WTC11 (cell line): ENCODE measurements around the gene PLXNA2. TPM values are rescaled to one million over a fixed set of nuclear protein-coding genes. Genes with fewer than 3 reads are reported as not detected.

Experiments
- ATAC-seq: fragments of 200-7000 bp; cut with Tn5 transposase; 2 replicates; pipeline ENCODE4 v1.10.0; 2021; ENCODE audit warnings: mild to moderate bottlenecking, moderate library complexity
- CTCF ChIA-PET: fragments of 300-600 bp; sonication (Branson Sonifier 250); formaldehyde crosslinking; loops from one replicate; lab custom pipeline; 2021; ENCODE audit warnings: antibody characterized with exemption; lab: Charles Lee
- POLR2A ChIA-PET: fragments of 350-600 bp; sonication (Branson Sonifier 250); formaldehyde crosslinking; loops from one replicate; lab custom pipeline; 2021; ENCODE audit warnings: antibody characterized with exemption; lab: Charles Lee
- DNase-seq: peaks from one replicate; pipeline ENCODE4 v3.0.0; 2021; ENCODE audit warnings: low spot score
- H3K27ac Mint-ChIP-seq: 2 replicates; pipeline ENCODE4 v1.8.0; 2021; ENCODE audit warnings: mixed read lengths
- H3K27me3 Mint-ChIP-seq: 2 replicates; pipeline ENCODE4 v1.8.0; 2021; ENCODE audit warnings: low read depth, mild to moderate bottlenecking, moderate library complexity, mixed read lengths
- H3K36me3 Mint-ChIP-seq: 2 replicates; pipeline ENCODE4 v1.8.0; 2021; ENCODE audit warnings: mixed read lengths
- H3K4me1 Mint-ChIP-seq: 2 replicates; pipeline ENCODE4 v1.8.0; 2022; ENCODE audit warnings: mixed read lengths
- H3K4me3 Mint-ChIP-seq: 2 replicates; pipeline ENCODE4 v1.8.0; 2021; ENCODE audit warnings: mild to moderate bottlenecking, moderate library complexity, mixed read lengths
- H3K9me3 Mint-ChIP-seq: 2 replicates; pipeline ENCODE4 v1.8.0; 2021; ENCODE audit warnings: mixed read lengths
- ATF1 ChIP-seq: sonication (generic); formaldehyde crosslinking; IDR thresholded peaks from 2 replicates; pipeline ENCODE4 v1.8.1; 2023; ENCODE audit warnings: mild to moderate bottlenecking, moderate library complexity, missing genetic modification reagents
- CBFB ChIP-seq: sonication (generic); formaldehyde crosslinking; IDR thresholded peaks from 2 replicates; pipeline ENCODE4 v1.8.1; 2022; ENCODE audit warnings: mild to moderate bottlenecking, low read depth, missing genetic modification reagents
- CREB1 ChIP-seq: sonication (generic); formaldehyde crosslinking; IDR thresholded peaks from 2 replicates; pipeline ENCODE4 v1.8.0; 2023; ENCODE audit warnings: mild to moderate bottlenecking, missing genetic modification reagents
- FOXJ3 ChIP-seq: sonication (generic); formaldehyde crosslinking; IDR thresholded peaks from 2 replicates; pipeline ENCODE4 v1.9.0; 2021; ENCODE audit warnings: missing genetic modification reagents, mild to moderate bottlenecking, borderline replicate concordance
- GTF2I ChIP-seq: fragments of 250-450 bp; sonication (Bioruptor Pico); conservative IDR thresholded peaks from 2 replicates; pipeline ENCODE4 v1.4.0; 2021; ENCODE audit warnings: mild to moderate bottlenecking
- KAT7 ChIP-seq: sonication (generic); formaldehyde crosslinking; IDR thresholded peaks from 2 replicates; pipeline ENCODE4 v1.8.1; 2023; ENCODE audit warnings: missing genetic modification reagents, mild to moderate bottlenecking, borderline replicate concordance
- NFE2L1 ChIP-seq: sonication (generic); formaldehyde crosslinking; IDR thresholded peaks from 2 replicates; pipeline ENCODE4 v1.8.1; 2023; ENCODE audit warnings: missing genetic modification reagents
- NR1H2 ChIP-seq: sonication (generic); formaldehyde crosslinking; IDR thresholded peaks from 2 replicates; pipeline ENCODE4 v1.9.0; 2021; ENCODE audit warnings: mild to moderate bottlenecking, moderate library complexity, missing genetic modification reagents
- RELA ChIP-seq: sonication (generic); formaldehyde crosslinking; IDR thresholded peaks from 2 replicates; pipeline ENCODE4 v1.8.1; 2022; ENCODE audit warnings: missing genetic modification reagents, mild to moderate bottlenecking, borderline replicate concordance
- RORB ChIP-seq: fragments of 250-450 bp; sonication (Bioruptor Pico); IDR thresholded peaks from 2 replicates; pipeline ENCODE4 v1.9.0; 2021; ENCODE audit warnings: mild to moderate bottlenecking
- ZNF121 ChIP-seq: sonication (generic); formaldehyde crosslinking; IDR thresholded peaks from 2 replicates; pipeline ENCODE4 v1.8.0; 2023; ENCODE audit warnings: missing genetic modification reagents
- ZNF416 ChIP-seq: fragments of 250-450 bp; sonication (Bioruptor Pico); IDR thresholded peaks from 2 replicates; pipeline ENCODE4 v1.9.0; 2021; ENCODE audit warnings: mild to moderate bottlenecking, inconsistent platforms
- ZNF425 ChIP-seq: fragments of 250-450 bp; sonication (Bioruptor Pico); conservative IDR thresholded peaks from 2 replicates; pipeline ENCODE4 v1.9.0; 2021; ENCODE audit warnings: mild to moderate bottlenecking
- ZNF532 ChIP-seq: fragments of 250-450 bp; sonication (Bioruptor Pico); IDR thresholded peaks from 2 replicates; pipeline ENCODE4 v1.9.0; 2021; ENCODE audit warnings: mild to moderate bottlenecking, borderline replicate concordance
- ZSCAN18 ChIP-seq: fragments of 250-450 bp; sonication (Bioruptor Pico); IDR thresholded peaks from 2 replicates; pipeline ENCODE4 v2.1.2; 2022; ENCODE audit warnings: mild to moderate bottlenecking, moderate library complexity
- total RNA-seq: library from RNA; stranded (reverse); gene quantifications from 3 replicates; pipeline ENCODE4 v1.2.3, GENCODE V29; 2021
- TF ChIP-seq, protein P1 (sequence below): fragments of 200-600 bp; IDR thresholded peaks from 2 replicates; pipeline ENCODE4 v1.8.0; 2022; ENCODE audit warnings: antibody characterized with exemption
- TF ChIP-seq, protein P2 (sequence below): sonication (generic); formaldehyde crosslinking; conservative IDR thresholded peaks from 2 replicates; pipeline ENCODE4 v1.8.1; 2023; ENCODE audit warnings: mild to moderate bottlenecking, low read depth, missing genetic modification reagents, moderate library complexity
- TF ChIP-seq, protein P3 (sequence below): sonication (generic); formaldehyde crosslinking; conservative IDR thresholded peaks from 2 replicates; pipeline ENCODE4 v1.8.1; 2022; ENCODE audit warnings: mild to moderate bottlenecking, missing genetic modification reagents
- TF ChIP-seq, protein P4 (sequence below): sonication (generic); formaldehyde crosslinking; IDR thresholded peaks from 2 replicates; pipeline ENCODE4 v1.8.0; 2022; ENCODE audit warnings: mild to moderate bottlenecking, missing genetic modification reagents

The PLXNA2 gene
- total RNA-seq, 1 experiment from 2014 or later = 4.2 TPM

DNA sequence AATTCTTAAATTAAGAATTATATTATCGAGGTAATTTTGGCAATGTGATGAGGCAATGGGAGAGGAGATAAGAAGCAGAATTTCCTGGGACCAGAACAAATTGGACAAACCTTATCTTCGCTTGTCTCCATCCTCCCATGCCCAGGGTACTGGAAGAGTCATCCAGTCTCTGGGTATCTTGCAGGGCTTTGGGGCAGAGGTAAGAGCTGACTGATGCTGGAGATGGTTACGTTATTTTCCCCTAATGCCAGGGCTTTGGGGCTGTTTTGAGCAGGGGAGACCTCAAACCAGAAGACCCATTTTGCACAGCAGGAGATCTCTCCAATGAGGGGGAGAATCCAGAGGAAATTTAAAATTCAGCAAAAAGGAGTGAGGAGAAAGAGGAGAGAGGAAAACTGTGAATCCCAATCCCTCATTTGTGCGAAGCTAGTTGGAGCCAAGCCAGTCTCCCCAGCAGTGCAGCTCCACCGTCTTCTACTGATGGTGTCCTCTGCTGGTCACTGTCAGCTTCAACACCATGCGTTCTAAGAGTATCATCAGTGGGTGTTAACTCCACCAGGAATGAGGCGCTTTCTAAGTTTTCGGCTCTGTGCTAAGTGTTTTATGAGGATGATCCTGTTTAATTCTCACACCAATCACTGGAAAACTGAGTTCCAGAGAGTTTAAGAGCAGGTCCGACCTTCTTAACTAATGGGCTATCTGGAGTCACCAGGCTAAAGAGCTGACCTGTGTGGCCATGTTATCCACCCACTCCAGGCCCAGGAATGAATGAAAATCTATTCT is 246.5 kb downstream of the PLXNA2 start:
- CTCF ChIA-PET = interaction anchor here (0.6 to 2.9 kb wide), 63 partner anchors 9 to 1563 kb away, joined by 3 to 34 read pairs (median 5); partner anchors contain the start of gene PLXNA2
- POLR2A ChIA-PET = no interaction called here
- TF ChIP-seq, protein P1, sequence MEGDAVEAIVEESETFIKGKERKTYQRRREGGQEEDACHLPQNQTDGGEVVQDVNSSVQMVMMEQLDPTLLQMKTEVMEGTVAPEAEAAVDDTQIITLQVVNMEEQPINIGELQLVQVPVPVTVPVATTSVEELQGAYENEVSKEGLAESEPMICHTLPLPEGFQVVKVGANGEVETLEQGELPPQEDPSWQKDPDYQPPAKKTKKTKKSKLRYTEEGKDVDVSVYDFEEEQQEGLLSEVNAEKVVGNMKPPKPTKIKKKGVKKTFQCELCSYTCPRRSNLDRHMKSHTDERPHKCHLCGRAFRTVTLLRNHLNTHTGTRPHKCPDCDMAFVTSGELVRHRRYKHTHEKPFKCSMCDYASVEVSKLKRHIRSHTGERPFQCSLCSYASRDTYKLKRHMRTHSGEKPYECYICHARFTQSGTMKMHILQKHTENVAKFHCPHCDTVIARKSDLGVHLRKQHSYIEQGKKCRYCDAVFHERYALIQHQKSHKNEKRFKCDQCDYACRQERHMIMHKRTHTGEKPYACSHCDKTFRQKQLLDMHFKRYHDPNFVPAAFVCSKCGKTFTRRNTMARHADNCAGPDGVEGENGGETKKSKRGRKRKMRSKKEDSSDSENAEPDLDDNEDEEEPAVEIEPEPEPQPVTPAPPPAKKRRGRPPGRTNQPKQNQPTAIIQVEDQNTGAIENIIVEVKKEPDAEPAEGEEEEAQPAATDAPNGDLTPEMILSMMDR = peak; percentile 63
- TF ChIP-seq CREB1 (CRISPR knock-in tag) = no peak
- TF ChIP-seq ZNF121 = no peak
- TF ChIP-seq, protein P2, sequence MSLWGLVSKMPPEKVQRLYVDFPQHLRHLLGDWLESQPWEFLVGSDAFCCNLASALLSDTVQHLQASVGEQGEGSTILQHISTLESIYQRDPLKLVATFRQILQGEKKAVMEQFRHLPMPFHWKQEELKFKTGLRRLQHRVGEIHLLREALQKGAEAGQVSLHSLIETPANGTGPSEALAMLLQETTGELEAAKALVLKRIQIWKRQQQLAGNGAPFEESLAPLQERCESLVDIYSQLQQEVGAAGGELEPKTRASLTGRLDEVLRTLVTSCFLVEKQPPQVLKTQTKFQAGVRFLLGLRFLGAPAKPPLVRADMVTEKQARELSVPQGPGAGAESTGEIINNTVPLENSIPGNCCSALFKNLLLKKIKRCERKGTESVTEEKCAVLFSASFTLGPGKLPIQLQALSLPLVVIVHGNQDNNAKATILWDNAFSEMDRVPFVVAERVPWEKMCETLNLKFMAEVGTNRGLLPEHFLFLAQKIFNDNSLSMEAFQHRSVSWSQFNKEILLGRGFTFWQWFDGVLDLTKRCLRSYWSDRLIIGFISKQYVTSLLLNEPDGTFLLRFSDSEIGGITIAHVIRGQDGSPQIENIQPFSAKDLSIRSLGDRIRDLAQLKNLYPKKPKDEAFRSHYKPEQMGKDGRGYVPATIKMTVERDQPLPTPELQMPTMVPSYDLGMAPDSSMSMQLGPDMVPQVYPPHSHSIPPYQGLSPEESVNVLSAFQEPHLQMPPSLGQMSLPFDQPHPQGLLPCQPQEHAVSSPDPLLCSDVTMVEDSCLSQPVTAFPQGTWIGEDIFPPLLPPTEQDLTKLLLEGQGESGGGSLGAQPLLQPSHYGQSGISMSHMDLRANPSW = no peak
- Mint-ChIP-seq H3K4me3 (no peak overlapping the region), H3K27me3 (peaks cover 10% of the 10 kb centered on the region), H3K4me1 (peaks cover 25% of the 10 kb centered on the region), H3K27ac (no peak overlapping the region), H3K9me3 (peaks cover 15% of the 10 kb centered on the region), H3K36me3 (peaks cover 3% of the 10 kb centered on the region)
- peak; percentile 75 for DNase-seq
- ATAC-seq = peak; percentile 84

DNA sequence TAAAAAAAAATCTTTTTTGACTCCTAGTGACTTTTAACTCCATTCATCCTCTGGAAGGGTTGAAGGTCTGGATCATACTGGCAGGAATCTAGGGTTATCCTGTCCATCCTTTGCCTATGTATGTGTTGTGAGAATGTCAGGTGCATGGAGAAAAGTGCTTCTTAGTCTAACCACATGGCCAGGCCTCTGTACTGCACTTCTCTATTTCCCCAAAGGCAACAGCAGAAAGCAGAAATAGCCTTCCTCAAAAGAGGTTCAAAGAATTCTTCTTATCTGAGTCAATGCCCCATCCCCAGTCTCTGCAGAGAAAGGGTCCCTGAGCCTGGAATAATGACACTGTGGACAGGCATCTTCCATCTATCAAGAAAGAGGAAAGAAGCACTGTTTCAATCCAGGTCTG is 247.5 kb downstream of the PLXNA2 start:
- H3K4me1 Mint-ChIP-seq = peaks cover 25% of the 10 kb centered on the region
- H3K27me3 Mint-ChIP-seq = peaks cover 7% of the 10 kb centered on the region
- no peak overlapping the region for H3K27ac Mint-ChIP-seq
- ChIA-PET CTCF (interaction anchor here (0.7 to 2.1 kb wide), 6 partner anchors 25 to 1658 kb away, joined by 3 to 5 read pairs (median 4); no protein-coding TSS in a partner anchor), POLR2A (no interaction called here)
- DNase-seq = no peak
- no peak for ATAC-seq
- H3K9me3 Mint-ChIP-seq = peaks cover 15% of the 10 kb centered on the region
- H3K4me3 Mint-ChIP-seq = no peak overlapping the region
- peaks cover 3% of the 10 kb centered on the region for H3K36me3 Mint-ChIP-seq
- TF ChIP-seq FOXJ3 (CRISPR knock-in tag) (no peak), ATF1 (CRISPR knock-in tag) (no peak), ZNF425 (CRISPR knock-in tag) (no peak), RELA (no peak), NR1H2 (CRISPR knock-in tag) (no peak), KAT7 (no peak), CREB1 (CRISPR knock-in tag) (no peak), RORB (CRISPR knock-in tag) (no peak), NFE2L1 (no peak), CBFB (CRISPR knock-in tag) (no peak), ZNF532 (CRISPR knock-in tag) (no peak), GTF2I (CRISPR knock-in tag) (no peak), ZNF416 (CRISPR knock-in tag) (no peak), ZSCAN18 (CRISPR knock-in tag) (no peak)
- TF ChIP-seq, protein P3, sequence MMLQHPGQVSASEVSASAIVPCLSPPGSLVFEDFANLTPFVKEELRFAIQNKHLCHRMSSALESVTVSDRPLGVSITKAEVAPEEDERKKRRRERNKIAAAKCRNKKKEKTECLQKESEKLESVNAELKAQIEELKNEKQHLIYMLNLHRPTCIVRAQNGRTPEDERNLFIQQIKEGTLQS = no peak
- TF ChIP-seq, protein P4, sequence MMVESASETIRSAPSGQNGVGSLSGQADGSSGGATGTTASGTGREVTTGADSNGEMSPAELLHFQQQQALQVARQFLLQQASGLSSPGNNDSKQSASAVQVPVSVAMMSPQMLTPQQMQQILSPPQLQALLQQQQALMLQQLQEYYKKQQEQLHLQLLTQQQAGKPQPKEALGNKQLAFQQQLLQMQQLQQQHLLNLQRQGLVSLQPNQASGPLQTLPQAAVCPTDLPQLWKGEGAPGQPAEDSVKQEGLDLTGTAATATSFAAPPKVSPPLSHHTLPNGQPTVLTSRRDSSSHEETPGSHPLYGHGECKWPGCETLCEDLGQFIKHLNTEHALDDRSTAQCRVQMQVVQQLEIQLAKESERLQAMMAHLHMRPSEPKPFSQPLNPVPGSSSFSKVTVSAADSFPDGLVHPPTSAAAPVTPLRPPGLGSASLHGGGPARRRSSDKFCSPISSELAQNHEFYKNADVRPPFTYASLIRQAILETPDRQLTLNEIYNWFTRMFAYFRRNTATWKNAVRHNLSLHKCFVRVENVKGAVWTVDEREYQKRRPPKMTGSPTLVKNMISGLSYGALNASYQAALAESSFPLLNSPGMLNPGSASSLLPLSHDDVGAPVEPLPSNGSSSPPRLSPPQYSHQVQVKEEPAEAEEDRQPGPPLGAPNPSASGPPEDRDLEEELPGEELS (CRISPR knock-in tag) = no peak
